IMR-90 (cell line): Measurements from ENCODE around the gene UPP2. TPM values are rescaled to one million over a fixed set of nuclear protein-coding genes. Genes with fewer than 3 reads are reported as not detected.

Experiments
- ATAC-seq: fragments of 200-7000 bp; cut with Tn5 transposase; 2 replicates; pipeline ENCODE4 v1.9.1; 2020; ENCODE audit warnings: low read depth, mild to moderate bottlenecking, moderate library complexity
- BruUV-seq: library from RNA; stranded (reverse); fragments of 400-500 nt; replicated peaks from 2 replicates; lab custom pipeline; 2021; lab: Mats Ljungman, UMichigan
- CTCF ChIA-PET: fragments of 300-600 bp; formaldehyde crosslinking; extraction: SDS; loops from one replicate; lab custom pipeline; 2021; ENCODE audit warnings: antibody characterized with exemption; lab: Yijun Ruan, JAX
- POLR2A ChIA-PET: fragments of 300-600 bp; sonication (Branson Sonifier 250); formaldehyde crosslinking; loops from one replicate; lab custom pipeline; 2022; ENCODE audit warnings: antibody characterized with exemption; ENCODE audit not compliant: unreplicated experiment; lab: Charles Lee
- DNase-seq: peaks from one replicate; pipeline ENCODE4 v3.0.0; 2013
- H2AFZ ChIP-seq: replicated peaks from 2 replicates; pipeline ENCODE3; 2013; ENCODE audit warnings: low read length, mild to moderate bottlenecking; ENCODE audit not compliant: poor library complexity
- H2AK5ac ChIP-seq: 2 replicates; pipeline ENCODE4 v1.6.1; 2013; ENCODE audit warnings: low read depth, low read length, inconsistent platforms
- H2AK9ac ChIP-seq: replicated peaks from 2 replicates; pipeline ENCODE3; 2013; ENCODE audit warnings: mild to moderate bottlenecking, low read depth, low read length, moderate library complexity; ENCODE audit not compliant: poor library complexity
- H2BK120ac ChIP-seq: 2 replicates; pipeline ENCODE4 v1.6.1; 2013; ENCODE audit warnings: low read depth, low read length, inconsistent platforms
- H2BK15ac ChIP-seq: 3 replicates; pipeline ENCODE4 v1.6.1; 2013; ENCODE audit warnings: low read depth, low read length, inconsistent platforms
- H2BK20ac ChIP-seq: 2 replicates; pipeline ENCODE4 v1.6.1; 2013; ENCODE audit warnings: low read depth, mild to moderate bottlenecking, inconsistent platforms, low read length, moderate library complexity
- H2BK5ac ChIP-seq: 2 replicates; pipeline ENCODE4 v1.6.1; 2013; ENCODE audit warnings: mild to moderate bottlenecking, low read depth, low read length, inconsistent platforms; ENCODE audit not compliant: poor library complexity, severe bottlenecking
- H3K14ac ChIP-seq: replicated peaks from 2 replicates; pipeline ENCODE4 v1.6.1; 2013; ENCODE audit warnings: low read depth, low read length, inconsistent platforms
- H3K18ac ChIP-seq: 2 replicates; pipeline ENCODE4 v1.6.1; 2013; ENCODE audit warnings: low read depth, low read length, control low read depth
- H3K23ac ChIP-seq: 2 replicates; pipeline ENCODE4 v1.6.1; 2013; ENCODE audit warnings: low read depth, low read length, inconsistent platforms
- H3K27ac ChIP-seq: 2 replicates; pipeline ENCODE4 v1.5.1; 2013; ENCODE audit warnings: mild to moderate bottlenecking, control low read depth, low read length; ENCODE audit not compliant: insufficient read depth
- H3K27me3 ChIP-seq: 2 replicates; pipeline ENCODE4 v1.6.1; 2013; ENCODE audit warnings: low read length; ENCODE audit not compliant: control insufficient read depth, insufficient read depth
- H3K36me3 ChIP-seq: 2 replicates; pipeline ENCODE4 v1.6.1; 2013; ENCODE audit warnings: low read length, mixed read lengths; ENCODE audit not compliant: control insufficient read depth, insufficient read depth
- H3K4ac ChIP-seq: 2 replicates; pipeline ENCODE4 v1.6.1; 2013; ENCODE audit warnings: low read depth, low read length, inconsistent platforms
- H3K4me1 ChIP-seq: 2 replicates; pipeline ENCODE4 v1.6.1; 2013; ENCODE audit warnings: low read length, mixed read lengths; ENCODE audit not compliant: control insufficient read depth, insufficient read depth
- H3K4me2 ChIP-seq: 2 replicates; pipeline ENCODE4 v1.6.1; 2013; ENCODE audit warnings: low read depth, mild to moderate bottlenecking, control low read depth, low read length, moderate library complexity
- H3K4me3 ChIP-seq: 2 replicates; pipeline ENCODE4 v1.5.1; 2013; ENCODE audit warnings: low read depth, mild to moderate bottlenecking, control low read depth, low read length, moderate library complexity; ENCODE audit not compliant: insufficient read depth
- H3K56ac ChIP-seq: 2 replicates; pipeline ENCODE4 v1.6.1; 2013; ENCODE audit warnings: low read length, inconsistent platforms; ENCODE audit not compliant: insufficient read depth; ENCODE audit errors: extremely low read depth
- H3K79me1 ChIP-seq, 2 experiments: 2 replicates each; pipeline ENCODE4 v1.6.1; 2013; ENCODE audit warnings: low read length in 2 of 2, inconsistent platforms in 1 of 2, low read depth in 1 of 2
- H3K9ac ChIP-seq: 2 replicates; pipeline ENCODE4 v1.6.1; 2013; ENCODE audit warnings: low read depth, low read length, control low read depth
- H3K9me1 ChIP-seq: 2 replicates; pipeline ENCODE4 v1.6.1; 2013; ENCODE audit warnings: low read length, inconsistent platforms; ENCODE audit not compliant: insufficient read depth
- H3K9me3 ChIP-seq: 2 replicates; pipeline ENCODE4 v1.6.1; 2013; ENCODE audit warnings: low read length; ENCODE audit not compliant: control insufficient read depth, insufficient read depth
- H4K20me1 ChIP-seq: 2 replicates; pipeline ENCODE4 v1.6.1; 2013; ENCODE audit warnings: low read length, inconsistent platforms; ENCODE audit not compliant: insufficient read depth
- H4K5ac ChIP-seq: 2 replicates; pipeline ENCODE4 v1.6.1; 2013; ENCODE audit warnings: mild to moderate bottlenecking, low read depth, low read length, control low read depth
- H4K8ac ChIP-seq, 2 experiments: 2 replicates each; pipeline ENCODE4 v1.6.1; 2013; ENCODE audit warnings: low read depth in 2 of 2, low read length in 2 of 2, control low read depth in 1 of 2, inconsistent platforms in 1 of 2
- H4K91ac ChIP-seq: 2 replicates; pipeline ENCODE4 v1.6.1; 2013; ENCODE audit warnings: low read depth, low read length, inconsistent platforms; ENCODE audit not compliant: insufficient read depth
- BHLHE40 ChIP-seq: fragments of 150-350 bp; IDR thresholded peaks from 2 replicates; pipeline ENCODE4 v1.6.1; 2016; ENCODE audit warnings: mild to moderate bottlenecking, low read depth, low read length
- ELK1 ChIP-seq: fragments of 150-350 bp; IDR thresholded peaks from 2 replicates; pipeline ENCODE4 v1.6.1; 2016; ENCODE audit warnings: low read depth, mild to moderate bottlenecking, low read length, moderate library complexity, borderline replicate concordance
- MAFK ChIP-seq: IDR thresholded peaks from 2 replicates; pipeline ENCODE4 v1.6.1; 2012; ENCODE audit warnings: low read depth, low read length, improper control_type of control experiment
- MAZ ChIP-seq: IDR thresholded peaks from 2 replicates; pipeline ENCODE4 v1.6.1; 2012; ENCODE audit warnings: low read depth, mild to moderate bottlenecking, low read length, improper control_type of control experiment, moderate library complexity, borderline replicate concordance
- MXI1 ChIP-seq: IDR thresholded peaks from 2 replicates; pipeline ENCODE4 v1.6.1; 2012; ENCODE audit warnings: low read depth, mild to moderate bottlenecking, low read length, moderate library complexity, borderline replicate concordance
- NFE2L2 ChIP-seq: fragments of 150-350 bp; IDR thresholded peaks from 2 replicates; pipeline ENCODE4 v1.6.1; 2016; ENCODE audit warnings: low read depth, mild to moderate bottlenecking, low read length
- POLR2A ChIP-seq: IDR thresholded peaks from 2 replicates; pipeline ENCODE4 v1.6.1; 2012; ENCODE audit warnings: mild to moderate bottlenecking, low read depth, low read length
- RCOR1 ChIP-seq: IDR thresholded peaks from 2 replicates; pipeline ENCODE4 v1.6.1; 2012; ENCODE audit warnings: mild to moderate bottlenecking, low read length, improper control_type of control experiment; ENCODE audit not compliant: insufficient replicate concordance
- RFX5 ChIP-seq: IDR thresholded peaks from 2 replicates; pipeline ENCODE4 v1.8.0; 2012; ENCODE audit warnings: low read depth, mild to moderate bottlenecking, low read length, moderate library complexity
- SMC3 ChIP-seq: fragments of 150-350 bp; IDR thresholded peaks from 2 replicates; pipeline ENCODE4 v1.6.1; 2016; ENCODE audit warnings: low read depth, mild to moderate bottlenecking, antibody characterized with exemption, low read length, moderate library complexity
- WGBS, 2 experiments: methylation state at CpG; one replicate each; pipeline versions ENCODE4 v1.1.5 to v1.1.7; 2013; ENCODE audit warnings: missing lambda C conversion rate in 2 of 2; ENCODE audit not compliant: insufficient read length in 1 of 2; ENCODE audit errors: extremely low coverage in 2 of 2; 5-methylcytosine and 5-hydroxymethylcytosine counted together
- dilution Hi-C: fragments of 300-500 bp; cut with HindIII; formaldehyde crosslinking; loops from one replicate; pipeline ENCODE4 v1.14.3; 2018; ENCODE audit warnings: low sequenced_read_pairs; ENCODE audit not compliant: unreplicated experiment
- in situ Hi-C: fragments of 300-500 bp; cut with MboI; formaldehyde crosslinking; loops from 3 replicates; pipeline ENCODE4 v1.14.3; 2019; ENCODE audit warnings: low sequenced_read_pairs, inconsistent platforms, mixed read lengths
- intact Hi-C: fragments of 100-400 bp; cut with micrococcal nuclease; formaldehyde crosslinking; loops from 2 replicates; pipeline ENCODE4 v1.10.0; 2022
- polyA plus RNA-seq, 3 experiments: library from polyadenylated mRNA; depleted of rRNA; stranded (reverse); fragments of >200 nt; gene quantifications; 2 replicates each; pipeline ENCODE4 v1.2.3, GENCODE V29; 2012; ENCODE audit warnings: low replicate concordance in 1 of 3
- total RNA-seq: library from RNA; depleted of rRNA; stranded (reverse); fragments of >200 nt; gene quantifications from 2 replicates; pipeline ENCODE4 v1.2.3, GENCODE V29; 2012

The UPP2 gene
- total and polyA plus RNA-seq, 2 of the 4 experiments (the other 2 are of a cell fraction): not detected

GRCh38 chr2:158113741-158114295, 12.1 kb downstream of the UPP2 start:
- no peaks in the 10 kb centered on the region for H3K9me3 ChIP-seq
- no peak overlapping the region for H2AK5ac ChIP-seq
- intact Hi-C loops: no loop called here
- no peaks in the 10 kb centered on the region for H3K27me3 ChIP-seq
- WGBS, 2 experiments: 20% methylated on average over 1 of the region's 4 CpGs; no CpG with 5 or more reads in 1 of the 2 experiments
- dilution Hi-C loops: no loop called here
- CTCF ChIA-PET: no interaction called here
- H3K9me1 ChIP-seq: no peaks in the 10 kb centered on the region
- in situ Hi-C loops: no loop called here
- POLR2A ChIA-PET: no interaction called here
- no TSS peak for BruUV-seq
- H2AK9ac ChIP-seq: no peak overlapping the region
- no peaks in the 10 kb centered on the region for H4K20me1 ChIP-seq
- no peak overlapping the region for H2BK5ac ChIP-seq
- no peak overlapping the region for H2BK20ac ChIP-seq
- no peak overlapping the region for H3K56ac ChIP-seq
- H4K8ac ChIP-seq: no peak overlapping the region
- H3K23ac ChIP-seq: no peak overlapping the region
- H3K27ac ChIP-seq: no peak overlapping the region
- no peaks in the 10 kb centered on the region for H3K36me3 ChIP-seq
- DNase-seq (no peak), ATAC-seq (no peak)
- H4K5ac ChIP-seq: no peak overlapping the region
- no peak overlapping the region for H2BK120ac ChIP-seq
- H3K4me2 ChIP-seq: no peak overlapping the region
- no peak overlapping the region for H2AFZ ChIP-seq
- H4K91ac ChIP-seq: no peak overlapping the region
- no peak for TF ChIP-seq MXI1
- TF ChIP-seq NFE2L2: no peak
- no peak for TF ChIP-seq ELK1
- no peak for TF ChIP-seq BHLHE40
- TF ChIP-seq SMC3: no peak
- TF ChIP-seq RFX5: no peak
- TF ChIP-seq POLR2A: no peak
- TF ChIP-seq MAZ: no peak
- TF ChIP-seq MAFK: no peak
- TF ChIP-seq RCOR1: no peak
- no peak overlapping the region for H2BK15ac ChIP-seq
- no peak overlapping the region for H3K4me3 ChIP-seq
- no peak overlapping the region for H3K14ac ChIP-seq
- no peak overlapping the region for H3K18ac ChIP-seq
- no peaks in the 10 kb centered on the region for H3K4me1 ChIP-seq
- no peak overlapping the region for H3K4ac ChIP-seq
- no peaks in the 10 kb centered on the region for H3K79me1 ChIP-seq
- no peak overlapping the region for H3K9ac ChIP-seq
